Activated CD4-positive, alpha-beta T cell treated with anti-CD3 and anti-CD28 coated beads, Interleukin-2, Interleukin-4, amounts not matched to agents 100 ng/mL and 50 ng/mL, durations not matched to agents 16 hours and 8 hours (primary cell): ENCODE results near the gene STK11.
"Not testable (repeated sequence)": the region's sequence is repeated elsewhere in the genome, so short reads cannot be mapped to it uniquely, and the experiment has no call there.

Experiments used
- DNase-seq: peaks from one replicate; pipeline ENCODE4 v3.0.0-alpha.2; 2020; ENCODE audit warnings: low spot score

Gene STK11

DNA sequence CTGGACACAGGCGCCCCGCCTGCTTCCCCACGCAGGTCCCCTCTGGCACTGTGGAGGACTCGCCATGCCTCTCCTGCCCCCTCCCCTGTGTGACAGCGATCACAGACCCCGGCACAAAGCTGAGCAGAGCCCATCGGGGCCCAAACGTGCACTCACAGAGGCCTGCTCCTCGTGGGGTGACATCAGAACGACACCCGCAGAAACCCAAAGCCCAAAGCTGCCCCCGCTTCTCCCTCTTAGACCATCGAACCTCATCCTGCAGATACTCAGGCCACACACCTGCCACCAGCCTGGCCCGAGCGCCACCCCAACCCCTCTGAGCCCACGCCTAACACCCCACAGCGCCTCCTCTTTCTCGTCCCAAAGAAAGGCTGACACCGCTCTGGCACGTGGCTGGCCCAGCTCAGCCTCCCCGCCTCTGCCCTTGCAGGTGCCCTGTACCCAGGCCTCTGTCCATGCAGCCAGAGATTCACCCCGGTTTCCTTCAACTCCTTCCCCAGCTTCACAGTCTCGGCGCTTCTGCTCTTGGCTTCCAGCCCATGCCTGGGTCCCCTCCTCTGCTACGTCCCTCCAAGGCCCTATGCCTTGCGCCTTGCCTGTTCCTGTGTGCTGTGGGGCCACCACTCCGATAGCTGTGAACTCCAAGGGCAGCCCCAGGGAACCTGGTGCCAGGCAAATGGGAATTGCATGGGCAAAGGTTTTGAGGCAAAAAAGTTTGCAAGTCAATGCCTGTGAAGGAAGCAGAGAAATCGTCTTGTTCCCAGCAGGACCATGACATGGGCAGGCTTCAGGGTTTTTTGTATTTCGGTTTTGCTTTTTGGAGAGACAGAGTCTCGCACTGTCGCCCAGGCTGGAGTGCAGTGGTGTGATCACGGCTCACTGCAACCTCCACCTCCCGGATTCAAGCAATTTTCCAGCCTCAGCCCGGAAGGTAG lies 33.1 kb downstream of the STK11 start:
- DNase-seq: no peak

DNA sequence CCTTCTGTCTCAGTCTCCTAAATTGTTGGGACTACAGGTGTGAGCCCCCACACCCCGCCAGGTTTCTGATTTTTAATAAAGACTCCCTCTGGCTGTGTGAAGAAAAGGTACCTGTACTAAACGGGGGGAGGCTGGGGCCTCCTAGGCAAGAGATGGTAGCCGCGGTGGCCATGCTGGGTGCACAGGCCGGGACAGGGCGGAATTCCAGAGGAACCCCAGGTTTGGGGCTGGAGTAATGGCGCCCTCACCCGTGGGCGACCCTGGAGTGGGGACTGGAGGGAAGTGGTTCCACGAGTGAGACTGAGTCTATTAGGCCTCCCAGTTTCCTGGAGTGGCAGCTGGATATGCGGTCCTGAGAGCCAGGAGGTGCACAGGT lies 33.8 kb downstream of the STK11 start:
- no peak for DNase-seq

DNA sequence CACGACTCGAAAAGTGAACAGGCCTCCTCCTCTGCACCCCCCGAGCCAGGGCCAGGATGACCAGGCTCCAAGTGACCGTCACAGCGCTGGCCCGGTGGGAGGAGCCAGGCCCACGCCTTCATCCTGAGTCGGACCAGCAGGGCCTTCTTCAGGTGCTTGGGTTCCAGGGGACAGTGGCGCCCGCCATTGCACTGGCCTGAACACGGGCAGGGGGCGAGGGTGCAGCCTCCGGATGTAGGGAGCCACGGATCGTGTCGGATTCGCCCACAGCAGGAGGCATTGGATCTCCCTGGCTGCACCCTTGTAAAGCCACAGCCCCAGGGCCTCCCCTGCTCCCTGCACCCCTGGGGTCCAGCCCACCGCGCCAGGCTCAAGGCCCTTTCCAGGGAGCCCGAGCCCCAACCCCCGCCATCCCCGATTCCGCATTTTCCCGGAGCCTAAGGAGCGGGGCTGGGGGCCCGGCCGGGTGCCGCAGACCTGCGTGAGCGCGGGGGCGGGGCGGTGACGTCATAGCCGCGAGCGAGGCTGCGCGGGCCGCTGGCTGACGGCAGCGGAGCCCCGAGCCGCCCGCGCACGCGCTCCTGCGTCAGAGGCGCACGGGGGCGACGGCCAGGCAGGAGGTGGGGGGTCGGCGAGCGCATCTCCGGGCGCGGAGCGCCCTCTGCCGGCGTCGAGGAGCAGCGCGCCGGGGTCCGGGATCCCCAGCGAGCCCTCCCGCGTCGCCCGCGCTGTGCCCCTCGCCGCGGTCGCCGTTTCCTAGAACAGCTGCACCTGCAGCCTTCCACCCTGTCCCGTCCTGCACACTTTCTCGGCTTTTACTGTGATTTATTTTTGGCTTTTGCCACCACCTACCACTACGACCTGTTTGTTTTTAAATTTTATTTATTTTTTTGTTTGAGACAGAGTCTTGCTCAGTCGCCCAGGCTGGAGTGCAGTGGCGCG lies 34.5 kb downstream of the STK11 start:
- DNase-seq: peak; percentile 93

DNA sequence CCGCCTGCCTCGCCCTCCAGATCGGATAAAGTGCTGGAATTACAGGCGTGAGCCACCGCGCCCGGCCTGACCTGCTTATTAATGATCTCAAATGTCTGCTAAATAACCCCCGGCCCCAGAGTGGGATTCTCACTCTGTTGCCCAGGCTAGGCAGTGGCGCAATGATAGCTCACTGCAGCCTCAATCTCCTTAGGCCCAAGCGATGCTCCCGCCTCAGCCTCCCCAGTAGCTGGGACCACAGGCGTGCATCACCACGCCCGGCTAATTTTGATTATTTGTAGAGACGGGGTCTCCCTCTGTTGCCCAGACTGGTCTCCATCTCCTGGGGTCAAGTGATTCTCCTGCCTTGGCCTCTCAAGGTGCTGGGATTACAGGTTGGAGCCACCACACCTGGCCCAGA lies 35.3 kb downstream of the STK11 start:
- no peak for DNase-seq

DNA sequence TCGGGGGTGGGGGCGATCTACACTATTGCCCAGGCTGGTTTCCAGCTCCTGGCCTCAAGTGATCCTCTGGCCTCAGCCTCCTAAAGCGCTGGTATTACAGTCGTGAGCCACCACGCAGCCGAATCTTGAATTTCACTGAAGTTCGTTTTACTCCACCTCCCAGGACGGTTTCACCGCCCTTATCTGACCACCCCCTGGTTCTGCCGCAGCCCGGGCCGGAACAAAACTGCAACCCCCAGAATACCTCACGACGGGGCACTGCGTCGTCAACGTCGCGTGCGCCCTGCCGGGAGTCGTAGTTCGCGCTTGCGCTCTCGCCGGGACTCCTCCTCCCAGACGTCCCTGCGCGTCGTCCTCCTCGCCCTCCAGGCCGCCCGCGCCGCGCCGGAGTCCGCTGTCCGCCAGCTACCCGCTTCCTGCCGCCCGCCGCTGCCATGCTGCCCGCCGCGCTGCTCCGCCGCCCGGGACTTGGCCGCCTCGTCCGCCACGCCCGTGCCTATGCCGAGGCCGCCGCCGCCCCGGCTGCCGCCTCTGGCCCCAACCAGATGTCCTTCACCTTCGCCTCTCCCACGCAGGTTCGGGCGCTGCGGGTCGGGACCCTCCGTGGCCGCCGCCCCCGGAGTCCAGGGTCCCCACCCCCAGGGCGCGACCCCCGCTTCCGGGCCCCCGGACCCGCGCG lies 36.0 kb downstream of the STK11 start, which contains the start of gene ATP5F1D:
Gene ATP5F1D (plus strand): TSS at position 335 of the 679 bp plus-strand sequence. CDS start 100 bp downstream, at position 435.
- DNase-seq: peak; percentile 95

DNA sequence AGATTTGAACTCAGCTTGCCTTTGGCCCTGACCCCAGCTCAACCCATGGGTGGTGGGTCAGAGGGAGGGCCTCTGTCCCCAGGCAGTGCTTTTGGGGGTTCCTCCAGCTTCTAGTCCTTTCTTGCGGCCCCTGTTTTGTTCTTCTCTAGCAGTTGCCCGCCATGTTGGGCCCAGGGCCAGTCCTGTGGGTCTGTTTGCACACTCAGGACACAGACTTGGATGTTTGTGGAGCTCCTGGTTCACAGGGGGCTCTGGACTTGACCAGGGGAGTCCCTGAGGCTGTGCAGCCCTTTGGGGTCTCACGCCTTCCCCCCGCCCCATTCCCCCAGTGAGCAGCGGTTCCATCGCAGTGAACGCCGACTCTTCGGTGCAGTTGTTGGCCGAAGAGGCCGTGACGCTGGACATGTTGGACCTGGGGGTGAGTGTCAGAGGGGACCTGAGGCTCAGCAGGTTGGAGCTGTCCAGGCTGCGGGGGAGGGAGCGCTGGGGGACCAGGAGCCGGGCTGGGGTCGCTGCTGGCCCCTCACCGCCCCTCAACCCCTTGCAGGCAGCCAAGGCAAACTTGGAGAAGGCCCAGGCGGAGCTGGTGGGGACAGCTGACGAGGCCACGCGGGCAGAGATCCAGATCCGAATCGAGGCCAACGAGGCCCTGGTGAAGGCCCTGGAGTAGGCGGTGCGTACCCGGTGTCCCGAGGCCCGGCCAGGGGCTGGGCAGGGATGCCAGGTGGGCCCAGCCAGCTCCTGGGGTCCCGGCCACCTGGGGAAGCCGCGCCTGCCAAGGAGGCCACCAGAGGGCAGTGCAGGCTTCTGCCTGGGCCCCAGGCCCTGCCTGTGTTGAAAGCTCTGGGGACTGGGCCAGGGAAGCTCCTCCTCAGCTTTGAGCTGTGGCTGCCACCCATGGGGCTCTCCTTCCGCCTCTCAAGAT lies 38.5 kb downstream of the STK11 start:
- DNase-seq: peak; percentile 83

DNA sequence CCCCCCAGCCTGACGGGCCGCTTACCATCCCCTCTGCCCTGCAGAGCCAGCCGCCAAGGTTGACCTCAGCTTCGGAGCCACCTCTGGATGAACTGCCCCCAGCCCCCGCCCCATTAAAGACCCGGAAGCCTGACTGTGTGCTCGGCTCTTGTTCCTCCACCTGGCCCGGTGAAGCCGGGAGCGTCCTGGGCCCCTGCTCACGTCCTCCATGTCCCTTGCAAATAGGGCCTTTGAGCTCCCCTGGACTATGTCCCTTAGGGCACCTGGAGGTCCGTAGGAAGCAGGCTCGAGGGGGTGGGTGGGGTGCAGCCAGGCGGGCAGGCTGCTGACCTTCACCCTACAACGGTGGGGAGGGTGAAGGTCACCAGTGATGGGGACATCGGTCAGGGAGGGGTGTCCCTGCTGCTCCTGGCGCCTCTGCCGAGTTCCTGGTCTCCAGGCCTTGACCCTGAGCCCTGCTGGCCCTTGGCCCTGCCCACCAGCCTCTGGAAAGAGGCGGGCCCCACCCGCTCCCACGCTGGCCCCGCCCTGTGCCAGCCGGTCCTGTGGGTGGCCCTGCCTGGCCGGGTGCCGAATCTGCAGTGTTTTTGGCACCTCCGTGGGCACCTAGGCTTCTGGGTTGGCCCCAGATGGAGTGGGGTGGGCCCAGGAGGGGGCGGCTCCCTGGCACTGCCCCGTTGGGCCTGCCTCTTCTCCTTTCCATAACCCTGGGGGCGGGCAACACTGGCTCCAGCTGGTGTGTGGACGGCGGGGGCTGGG lies 39.3 kb downstream of the STK11 start:
- no peak for DNase-seq

DNA sequence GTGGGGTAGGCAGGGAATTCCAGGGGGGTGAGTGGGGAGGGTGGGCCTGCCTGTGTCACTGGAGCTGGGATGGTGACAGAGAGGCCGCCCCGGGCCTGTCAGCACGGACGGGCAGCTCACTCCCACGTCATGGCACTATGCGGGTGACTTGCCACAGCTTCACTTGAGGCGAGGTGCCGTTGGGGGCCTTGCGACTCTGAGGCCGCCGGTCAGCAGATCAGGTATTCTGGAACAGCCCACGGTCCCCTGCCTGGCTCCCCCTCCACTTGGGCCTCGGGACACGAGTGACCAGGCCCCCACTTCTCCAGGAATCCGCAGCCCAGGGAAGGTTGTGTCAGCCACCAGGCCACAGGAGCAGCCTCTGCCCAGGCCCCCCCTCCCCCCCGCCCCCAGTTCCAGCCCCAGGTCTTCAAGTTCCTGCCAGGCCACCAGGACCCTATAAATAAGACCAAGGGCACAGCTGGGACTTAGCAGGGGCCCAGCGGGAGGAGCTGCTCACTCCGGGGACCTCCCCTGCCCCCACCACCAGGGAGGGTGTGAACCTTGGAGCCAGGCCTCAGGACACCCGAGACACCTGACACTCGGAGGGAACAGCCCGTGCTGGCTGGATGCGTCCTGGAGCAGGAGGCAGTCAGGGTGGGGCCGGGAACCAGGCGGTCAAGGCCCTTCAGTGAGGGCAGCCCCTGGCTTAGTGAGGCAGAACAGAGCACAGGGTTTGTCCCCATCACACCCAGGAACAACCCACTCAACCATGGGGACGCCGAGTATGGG lies 40.1 kb downstream of the STK11 start:
- no peak for DNase-seq

DNA sequence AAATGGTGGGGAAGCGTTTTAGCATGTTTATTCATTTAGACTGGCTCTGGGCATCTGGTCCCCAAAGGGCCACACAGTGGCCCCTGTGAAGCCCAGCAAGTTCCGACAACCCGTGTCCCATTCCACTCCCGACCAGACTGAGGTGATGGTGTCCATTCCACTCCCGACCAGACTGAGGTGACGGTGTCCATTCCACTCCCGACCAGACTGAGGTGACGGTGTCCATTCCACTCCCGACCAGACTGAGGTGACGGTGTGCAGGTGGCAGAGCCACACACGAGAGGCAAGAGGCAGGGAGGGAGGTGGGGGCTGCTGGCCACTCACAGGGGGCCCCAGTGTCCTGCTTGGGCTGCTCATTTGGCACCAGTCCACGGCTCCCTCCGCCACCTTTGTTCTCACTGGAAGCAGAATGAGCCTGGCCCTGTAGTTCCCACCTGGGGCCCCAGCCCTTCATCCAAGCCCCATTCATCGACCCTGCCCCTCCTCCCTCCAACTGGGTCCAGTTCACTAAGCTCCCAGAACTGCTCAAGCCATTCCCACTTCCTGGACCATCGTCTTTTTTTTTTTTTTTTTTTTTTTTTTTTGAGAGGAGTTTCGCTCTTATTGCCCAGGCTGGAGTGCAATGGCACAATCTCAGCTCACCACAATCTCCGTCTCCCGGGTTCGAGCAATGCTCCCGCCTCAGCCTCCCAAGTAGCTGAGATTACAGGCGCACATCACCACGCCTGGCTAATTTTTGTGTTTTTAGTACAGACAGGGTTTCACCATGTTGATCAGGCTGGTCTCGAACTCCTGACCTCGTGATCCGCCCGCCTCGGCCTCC lies 40.9 kb downstream of the STK11 start:
- DNase-seq: not testable (repeated sequence)

DNA sequence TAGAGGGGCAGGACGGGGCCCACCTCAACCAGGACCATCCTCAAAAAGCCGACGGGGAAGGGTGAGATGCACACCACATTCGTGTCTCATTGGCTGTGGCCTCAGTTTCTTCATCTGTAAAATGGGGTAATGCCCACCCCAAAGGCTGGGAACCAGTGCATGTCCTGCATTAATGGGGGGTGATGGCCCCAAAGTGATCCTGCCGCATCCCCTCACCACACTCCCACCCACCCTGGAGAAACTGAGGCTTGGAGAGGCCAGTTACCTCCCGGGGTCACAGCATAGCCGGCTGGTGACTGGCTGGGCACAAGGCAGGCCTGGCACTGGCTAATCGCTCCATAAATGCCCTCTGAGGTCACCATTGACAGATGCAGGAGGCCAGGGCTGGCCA lies 42.2 kb downstream of the STK11 start:
- no peak for DNase-seq

DNA sequence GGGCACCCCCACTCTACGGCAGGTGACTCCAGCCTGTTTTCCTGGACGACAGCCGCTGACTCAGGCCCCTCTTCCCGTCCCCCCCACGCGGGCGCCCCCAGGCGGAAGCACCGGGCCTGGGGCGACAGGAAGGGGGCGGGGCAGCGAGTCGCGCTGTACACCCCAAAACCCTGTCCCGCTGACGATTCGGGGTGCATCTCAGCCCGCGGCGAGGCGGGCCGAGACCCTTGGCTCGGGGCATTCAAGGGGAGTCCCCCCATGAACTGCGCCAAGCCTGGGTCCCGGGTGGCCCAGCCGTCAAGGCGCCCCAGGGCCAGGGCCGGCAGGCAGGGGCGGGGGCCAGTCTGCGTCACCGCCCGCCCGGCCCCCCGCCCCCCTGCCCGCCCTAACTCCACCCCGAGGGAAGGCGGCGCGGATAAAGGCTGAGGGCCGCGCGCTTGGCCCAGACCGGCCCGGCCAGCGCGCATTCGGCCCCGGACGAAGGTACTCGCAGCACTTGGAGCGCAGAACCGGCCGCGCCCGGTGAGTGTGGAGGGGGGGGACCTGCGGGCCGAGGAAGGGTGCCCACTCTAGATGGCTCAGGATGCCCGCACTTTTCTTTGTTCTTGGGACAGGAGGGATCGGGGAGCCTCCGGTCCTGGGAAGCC lies 42.7 kb downstream of the STK11 start, which contains the start of gene MIDN:
Gene MIDN (plus strand): TSS at position 445 of the 647 bp plus-strand sequence. CDS start 1,714 bp downstream, outside the sequence.
- DNase-seq: peak; percentile 69

DNA sequence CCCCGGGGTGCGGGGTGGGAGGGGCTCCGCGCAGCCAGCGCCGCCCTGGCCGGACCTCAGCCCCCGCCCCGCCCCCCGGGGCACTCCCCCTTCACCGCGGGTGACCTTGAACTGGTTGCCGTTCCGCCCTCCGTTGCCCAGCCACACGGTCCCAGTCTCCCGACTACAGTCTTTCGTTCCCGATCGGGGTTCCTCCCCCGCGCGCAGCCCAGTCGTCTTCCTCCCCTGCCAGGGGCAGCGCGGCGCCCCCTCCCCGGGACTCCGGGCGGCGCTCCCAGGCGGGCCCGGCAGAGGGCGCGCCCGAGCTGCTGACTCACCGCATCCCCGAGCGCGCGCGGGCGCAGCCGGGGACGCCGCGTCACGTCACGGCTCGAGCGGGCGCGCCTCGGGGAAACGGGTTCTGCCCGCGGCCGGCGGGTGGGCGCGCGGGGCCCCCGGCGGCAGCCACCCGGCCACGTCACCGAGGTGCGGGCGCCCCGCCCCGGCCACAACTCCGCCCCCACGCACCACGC lies 43.3 kb downstream of the STK11 start:
- peak; percentile 68 for DNase-seq

DNA sequence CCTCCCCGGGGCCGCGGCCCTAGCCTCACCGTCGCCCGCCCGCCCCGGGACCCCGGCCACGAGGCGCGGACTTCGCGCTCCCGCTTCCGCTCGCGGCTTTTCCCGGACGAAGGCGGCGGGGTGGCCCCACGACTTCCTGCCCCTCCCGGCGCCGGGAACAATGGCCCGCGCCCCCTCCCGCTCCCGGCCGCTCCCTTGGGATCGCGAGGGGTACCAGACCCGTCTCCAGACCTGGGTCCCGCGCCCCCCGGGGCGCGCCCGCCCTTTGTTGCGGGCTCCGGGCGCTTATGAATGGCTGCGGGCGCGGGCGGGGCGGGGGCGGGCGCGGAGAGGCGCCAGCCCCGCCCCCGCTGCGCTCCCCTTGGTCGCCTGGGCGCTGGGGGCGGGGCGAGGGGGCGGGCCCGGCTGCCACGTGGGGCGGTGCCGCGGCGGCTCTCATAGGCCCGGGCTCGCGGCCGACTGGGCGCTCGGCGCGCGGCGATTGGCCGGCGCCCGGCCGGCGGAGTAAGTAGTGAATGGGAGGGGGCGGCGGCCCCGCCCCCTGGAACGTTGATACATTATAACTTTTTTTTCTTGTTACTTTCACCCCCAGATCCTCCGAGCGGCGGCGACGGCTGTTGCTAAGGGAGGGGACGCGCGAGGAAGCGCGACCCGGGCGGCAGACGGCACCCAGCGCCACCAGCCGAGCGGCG lies 43.9 kb downstream of the STK11 start:
- peak; percentile 92 for DNase-seq

DNA sequence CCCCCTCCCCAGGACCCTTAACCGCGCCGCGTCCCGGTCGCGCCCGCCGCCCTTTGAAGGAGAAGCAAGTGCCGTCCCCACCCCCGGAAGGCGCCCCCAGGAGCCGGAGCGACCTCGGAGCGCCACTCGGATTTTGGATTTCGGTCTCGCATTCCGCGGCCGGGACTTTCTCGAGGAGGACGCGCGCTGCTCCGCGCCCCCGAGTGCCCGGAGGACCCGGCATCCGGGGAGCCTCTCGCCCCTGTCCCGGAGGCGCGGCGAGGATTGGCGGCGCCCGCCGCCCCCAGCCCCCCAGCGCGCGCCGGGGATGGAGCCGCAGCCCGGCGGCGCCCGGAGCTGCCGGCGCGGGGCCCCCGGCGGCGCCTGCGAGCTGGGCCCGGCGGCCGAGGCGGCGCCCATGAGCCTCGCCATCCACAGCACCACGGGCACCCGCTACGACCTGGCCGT lies 44.4 kb downstream of the STK11 start:
- DNase-seq: no peak

DNA sequence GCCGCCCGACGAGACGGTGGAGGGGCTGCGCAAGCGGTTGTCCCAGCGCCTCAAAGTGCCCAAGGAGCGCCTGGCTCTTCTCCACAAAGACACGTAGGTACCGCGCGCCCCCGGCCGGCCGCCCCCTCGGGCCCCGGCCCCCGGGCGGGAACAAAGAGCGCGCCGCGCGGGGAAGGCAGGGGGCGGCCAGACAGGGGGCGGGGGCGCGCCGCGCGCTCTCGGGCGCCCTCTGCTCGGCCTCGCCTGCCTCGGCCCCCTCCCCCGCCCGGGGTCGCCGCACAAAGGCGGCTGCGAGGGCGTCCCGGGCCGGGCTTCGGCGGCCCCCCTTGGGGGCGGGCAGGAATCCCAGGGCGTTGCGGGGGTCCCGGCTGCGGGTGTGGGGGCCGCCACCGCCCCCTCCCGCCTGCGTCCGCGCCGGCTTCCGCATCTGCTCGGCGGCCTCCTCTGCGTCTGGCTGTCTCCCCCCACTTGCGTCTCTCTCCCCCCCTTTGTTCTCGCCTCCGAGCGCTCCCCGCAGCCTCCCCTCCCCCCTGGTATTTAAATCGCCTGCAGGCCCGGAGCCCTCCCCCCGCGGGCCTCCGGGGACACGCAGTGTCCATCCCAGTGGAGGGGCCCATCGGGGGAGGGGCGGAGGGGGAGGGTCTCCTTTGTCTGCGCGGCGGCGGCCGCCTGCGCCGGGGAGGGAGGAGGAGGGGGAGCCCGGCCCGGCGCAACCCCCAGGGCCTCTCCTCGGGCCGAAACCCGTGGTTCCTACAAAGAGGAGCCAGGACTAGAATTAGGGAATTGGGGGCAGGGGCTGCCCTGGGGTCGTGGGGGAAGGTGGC lies 45.1 kb downstream of the STK11 start:
- no peak for DNase-seq
